GM18868 (cell line): Measurements from ENCODE around the gene LGALS9C.
"Not testable (repeated sequence)": the region's sequence is repeated elsewhere in the genome, so short reads cannot be mapped to it uniquely, and the experiment has no call there.

Source experiments
- ATAC-seq: cut with Tn5 transposase; IDR thresholded peaks from one replicate; pipeline ENCODE4 v1.9.1; 2021; ENCODE audit warnings: mild to moderate bottlenecking, moderate library complexity; ENCODE audit not compliant: unreplicated experiment

LGALS9C gene

DNA sequence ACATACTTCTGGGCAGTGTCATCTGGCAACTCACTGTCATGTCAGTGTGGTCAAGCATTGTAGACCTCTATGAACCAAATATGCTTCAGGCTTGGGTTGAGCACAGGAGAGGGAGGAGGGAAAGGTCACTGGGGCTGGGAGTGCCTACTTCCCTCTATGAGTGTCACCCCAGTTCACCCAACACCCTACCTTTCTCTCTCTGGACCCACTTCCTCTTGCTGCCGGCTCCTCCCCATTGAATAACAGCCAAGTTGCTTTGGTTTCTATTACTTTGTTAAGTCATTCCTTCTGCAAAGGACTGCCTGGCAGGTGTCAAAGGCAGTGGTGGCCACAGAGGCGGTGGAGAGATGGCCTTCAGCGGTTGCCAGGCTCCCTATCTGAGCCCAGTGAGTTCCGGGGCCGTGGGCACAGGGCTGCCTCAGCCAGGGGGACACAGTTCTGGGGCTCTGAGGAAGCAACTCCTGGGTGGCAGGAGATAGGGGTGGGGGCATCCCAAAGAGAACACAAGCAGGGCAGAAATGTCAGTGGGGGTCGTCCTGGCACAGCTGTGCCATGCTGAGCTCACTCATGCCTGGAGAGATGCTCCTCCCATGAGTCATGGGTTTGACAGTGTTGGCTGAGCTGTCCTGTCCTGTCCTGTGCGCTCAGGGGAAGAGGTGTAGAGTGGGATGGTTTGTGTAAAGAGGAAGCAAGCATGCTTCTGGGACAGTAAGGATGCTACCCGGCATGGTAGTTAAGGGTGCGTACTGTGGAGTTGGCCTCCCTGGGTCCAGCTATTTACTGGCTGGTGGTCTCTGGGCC is at the start of gene LGALS9C:
TSS of gene LGALS9C (plus strand) at position 282 of the 801 bp plus-strand sequence. CDS start at position 348, 66 bp downstream.
- peak; percentile 78 for ATAC-seq

DNA sequence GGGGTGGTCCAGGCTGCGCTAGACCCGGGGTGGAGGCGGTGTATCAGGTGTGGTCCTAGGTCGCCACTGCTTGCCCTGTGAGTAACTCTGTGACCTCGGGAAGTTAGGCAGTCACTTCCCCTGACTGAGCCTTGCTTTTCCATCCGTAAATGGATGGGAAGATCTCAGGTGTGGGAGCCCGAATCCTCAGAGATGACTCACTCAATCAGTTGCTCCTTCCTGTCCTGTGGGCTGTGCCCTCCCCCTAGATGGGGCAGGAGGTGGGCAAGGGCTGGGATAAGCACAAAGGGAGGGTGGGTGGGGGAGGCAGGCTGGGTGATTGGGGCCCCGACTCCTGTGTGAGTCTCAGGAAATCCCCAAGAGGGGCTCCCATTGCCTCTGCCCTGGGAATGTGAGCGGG is 44.4 kb upstream of the LGALS9C start:
- ATAC-seq = not testable (repeated sequence)

DNA sequence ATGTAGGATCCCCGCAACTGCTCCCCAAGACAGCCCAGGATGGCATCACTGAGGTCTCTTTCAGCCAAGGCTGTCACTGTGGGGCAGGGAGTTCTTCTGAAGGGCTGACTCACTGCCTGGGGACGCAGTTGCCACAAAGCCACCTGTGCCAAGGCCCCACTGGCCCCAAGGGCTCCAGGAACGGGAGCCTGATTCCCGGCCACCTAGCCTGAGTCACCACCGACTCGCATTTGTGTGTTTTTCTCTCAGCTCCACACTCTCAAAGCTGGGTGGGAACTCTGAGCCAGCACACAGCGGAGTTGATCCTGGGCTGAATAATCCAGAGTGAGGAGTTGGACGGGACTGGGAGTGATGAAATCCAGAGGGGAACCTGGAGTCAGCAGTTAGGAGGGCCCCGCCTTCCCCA is 37.1 kb upstream of the LGALS9C start:
- not testable (repeated sequence) for ATAC-seq

DNA sequence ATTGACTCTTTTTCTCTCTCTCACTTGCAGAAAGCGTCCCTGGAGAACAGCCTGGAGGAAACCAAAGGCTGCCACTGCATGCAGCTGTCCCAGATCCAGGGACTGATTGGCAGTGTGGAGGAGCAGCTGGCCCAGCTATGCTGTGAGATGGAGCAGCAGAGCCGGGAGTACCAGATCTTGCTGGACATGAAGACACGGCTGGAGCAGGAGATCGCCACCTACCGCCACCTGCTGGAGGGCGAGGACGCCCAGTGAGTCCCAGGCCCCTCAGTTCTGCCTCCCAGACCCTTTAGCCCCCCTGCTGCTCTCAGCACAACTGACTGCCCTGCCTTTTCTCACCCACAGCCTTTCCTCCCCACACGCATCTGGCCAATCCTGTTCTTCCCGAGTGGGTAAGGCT is 34.5 kb upstream of the LGALS9C start:
- not testable (repeated sequence) for ATAC-seq

- not testable (repeated sequence) for ATAC-seq
Observed at GRCh38 chr17:18442532-18442931, 34.1 kb upstream of the LGALS9C start.

DNA sequence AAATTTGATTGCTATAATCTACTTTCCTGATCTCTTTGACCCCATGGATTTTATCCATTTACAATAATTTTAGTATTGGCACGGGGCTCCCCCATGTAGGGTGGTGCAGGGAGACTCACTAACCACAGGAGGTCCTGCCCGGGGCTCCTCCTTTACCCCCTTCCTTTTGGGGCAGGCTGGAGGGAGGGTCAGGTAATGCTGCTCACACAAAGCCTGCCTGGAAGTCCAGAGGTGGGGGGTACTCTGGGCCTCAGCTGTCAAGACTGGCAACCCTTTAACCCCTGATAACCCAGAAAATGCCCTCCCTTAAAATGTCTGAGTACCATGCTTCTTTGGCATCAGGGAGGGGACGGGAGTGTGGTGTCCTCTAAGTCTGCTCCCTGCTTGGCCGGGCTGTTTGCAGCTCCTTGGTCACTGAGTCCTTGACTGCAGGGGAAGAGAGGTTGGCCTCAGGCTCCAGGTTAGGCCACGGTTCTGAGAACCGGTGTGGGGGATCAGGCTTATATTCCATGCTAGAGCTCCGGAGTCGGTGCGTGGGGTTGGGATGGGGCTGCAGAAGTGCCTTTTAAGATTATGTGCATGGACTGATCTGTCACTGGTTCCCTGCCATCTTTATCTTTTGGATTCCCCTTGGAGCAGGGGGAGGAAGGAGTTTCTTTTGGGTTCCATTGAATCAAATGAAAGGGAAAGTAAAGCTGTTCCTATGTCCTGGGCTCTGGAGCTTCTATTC is 28.9 kb upstream of the LGALS9C start:
- not testable (repeated sequence) for ATAC-seq

DNA sequence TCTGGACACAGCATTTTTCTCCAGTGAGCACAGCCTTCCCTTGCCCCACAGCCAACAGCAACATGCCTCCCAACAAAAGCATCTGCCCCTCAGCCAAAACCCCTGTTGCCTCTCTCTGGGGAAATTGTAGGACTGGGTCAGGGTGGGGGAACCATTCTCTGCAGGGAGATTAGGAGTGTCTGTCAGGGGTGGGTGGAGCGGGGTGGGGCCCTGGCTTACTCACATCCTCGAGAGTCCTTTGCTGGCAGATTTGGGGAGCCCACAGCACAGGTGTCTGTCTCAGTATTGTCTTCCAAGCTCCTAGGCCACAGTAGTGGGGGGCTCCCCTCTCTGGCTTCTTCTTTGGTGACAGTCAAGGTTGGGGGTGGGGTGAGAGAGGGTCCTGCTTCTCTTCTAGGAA is 28.3 kb upstream of the LGALS9C start:
- not testable (repeated sequence) for ATAC-seq

DNA sequence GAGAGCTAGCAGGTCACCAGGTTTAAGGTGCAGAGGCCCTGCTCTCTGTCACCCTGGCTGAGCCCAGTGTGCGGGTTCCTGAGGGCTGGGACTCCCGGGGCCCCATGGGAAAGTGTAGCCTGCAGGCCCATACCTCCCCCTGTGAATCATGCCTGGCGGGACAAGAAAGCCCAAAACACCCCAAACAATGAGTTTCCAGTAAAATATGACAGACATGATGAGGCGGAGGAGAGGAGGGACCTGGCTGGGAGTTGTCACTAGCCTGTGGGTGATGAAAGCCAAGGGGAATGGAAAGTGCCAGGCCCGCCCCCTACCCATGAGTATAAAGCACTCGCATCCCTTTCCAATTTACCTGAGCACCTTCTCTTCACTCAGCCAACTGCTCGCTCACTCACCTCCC is 26.8 kb upstream of the LGALS9C start:
- not testable (repeated sequence) for ATAC-seq

DNA sequence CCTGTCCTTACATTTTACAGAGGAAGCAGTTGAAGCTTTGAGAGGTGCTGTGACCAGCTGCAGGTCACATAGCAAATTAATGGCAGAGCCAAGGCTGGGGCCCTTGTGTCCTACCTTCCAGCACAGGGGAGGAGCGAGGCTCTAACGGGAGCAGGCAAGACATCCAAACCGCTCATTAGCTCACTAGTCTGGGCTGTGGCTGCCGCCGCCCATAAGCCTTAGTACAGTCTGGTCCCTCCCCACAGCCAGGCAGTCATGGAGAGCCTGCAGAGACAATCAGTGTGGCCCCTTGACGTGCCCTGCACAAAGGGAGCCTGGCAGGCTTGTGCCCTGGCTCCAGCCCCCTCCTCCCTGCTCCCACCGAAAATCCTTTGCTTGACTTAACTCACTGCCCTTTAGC is 25.6 kb upstream of the LGALS9C start:
- ATAC-seq = not testable (repeated sequence)

DNA sequence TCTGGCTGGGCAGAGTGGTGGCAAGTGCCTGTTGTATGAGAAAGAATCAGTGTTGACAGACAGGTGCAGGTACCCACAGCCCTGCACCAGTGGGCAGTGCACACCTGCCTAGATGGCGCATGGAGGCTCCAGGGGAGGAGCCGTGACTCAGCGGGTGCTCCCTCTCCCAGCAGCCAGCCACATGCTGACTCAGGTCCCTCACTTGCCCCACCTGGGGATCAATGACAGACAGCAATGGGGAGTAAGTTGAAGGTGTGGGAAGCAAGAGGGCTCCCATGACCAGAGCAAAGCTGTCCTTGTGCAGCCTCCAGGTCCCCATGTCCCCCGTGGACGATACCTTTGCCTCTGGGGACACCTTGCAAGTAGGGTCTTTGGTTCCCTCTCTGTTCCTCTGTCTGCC is 24.6 kb upstream of the LGALS9C start:
- not testable (repeated sequence) for ATAC-seq

DNA sequence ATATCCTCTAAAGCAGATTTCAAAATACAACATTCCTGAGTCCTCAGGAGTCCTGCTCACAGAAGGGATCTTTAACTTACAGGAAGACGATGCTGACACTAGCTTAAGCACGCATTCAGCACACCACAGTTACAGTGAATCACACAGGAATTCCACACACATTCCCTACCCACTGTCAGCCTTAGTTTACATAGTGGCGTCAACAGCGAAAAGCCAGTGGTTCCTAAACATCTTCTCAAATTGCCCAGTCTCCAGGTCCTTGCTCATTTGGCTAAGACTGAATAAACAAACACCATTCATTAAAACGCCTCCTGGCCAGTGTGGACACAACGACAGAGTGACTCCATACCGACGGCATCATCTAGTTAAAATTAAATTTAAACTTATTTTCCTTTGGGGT is 17.6 kb upstream of the LGALS9C start:
- ATAC-seq = not testable (repeated sequence)

GRCh38 chr17:18463831-18464502 is 12.6 kb upstream of the LGALS9C start:
- not testable (repeated sequence) for ATAC-seq

DNA sequence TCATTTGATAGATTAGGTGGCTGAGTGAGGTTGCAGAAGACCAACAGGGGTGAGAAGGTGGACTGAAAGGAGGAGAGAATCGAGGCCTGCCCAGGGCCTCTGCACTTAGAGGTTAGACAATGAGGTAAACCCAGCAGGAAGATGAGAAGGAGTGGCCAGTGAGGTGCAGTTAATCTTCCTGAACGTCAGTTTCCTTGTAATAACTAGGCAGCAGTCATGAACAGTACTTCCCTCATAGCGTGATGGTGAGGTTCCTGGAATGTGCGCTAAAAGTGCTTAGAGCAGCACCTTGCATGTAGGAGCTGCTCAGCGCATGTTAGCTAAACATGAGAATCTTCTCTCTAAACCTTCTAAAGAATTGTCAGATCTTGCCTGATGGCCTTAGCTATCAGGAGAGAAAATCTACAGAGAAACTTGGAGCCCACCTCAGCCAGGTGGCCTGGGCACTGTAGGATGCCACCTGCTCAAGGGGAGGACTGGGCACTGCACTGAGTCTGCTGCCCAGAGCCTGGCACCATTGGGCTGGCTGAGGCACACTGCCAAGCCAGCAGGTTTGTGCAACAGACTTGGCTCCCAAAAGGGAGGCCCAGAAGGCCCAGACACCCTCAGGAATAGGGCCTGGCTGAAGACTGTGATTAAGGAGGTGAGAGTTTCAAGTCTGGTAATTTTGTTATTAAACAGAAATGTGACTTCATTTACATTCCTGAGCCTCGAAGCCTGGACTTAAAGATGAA is 10.2 kb upstream of the LGALS9C start:
- ATAC-seq = not testable (repeated sequence)

GRCh38 chr17:18467001-18467400 is 9.6 kb upstream of the LGALS9C start:
- not testable (repeated sequence) for ATAC-seq

DNA sequence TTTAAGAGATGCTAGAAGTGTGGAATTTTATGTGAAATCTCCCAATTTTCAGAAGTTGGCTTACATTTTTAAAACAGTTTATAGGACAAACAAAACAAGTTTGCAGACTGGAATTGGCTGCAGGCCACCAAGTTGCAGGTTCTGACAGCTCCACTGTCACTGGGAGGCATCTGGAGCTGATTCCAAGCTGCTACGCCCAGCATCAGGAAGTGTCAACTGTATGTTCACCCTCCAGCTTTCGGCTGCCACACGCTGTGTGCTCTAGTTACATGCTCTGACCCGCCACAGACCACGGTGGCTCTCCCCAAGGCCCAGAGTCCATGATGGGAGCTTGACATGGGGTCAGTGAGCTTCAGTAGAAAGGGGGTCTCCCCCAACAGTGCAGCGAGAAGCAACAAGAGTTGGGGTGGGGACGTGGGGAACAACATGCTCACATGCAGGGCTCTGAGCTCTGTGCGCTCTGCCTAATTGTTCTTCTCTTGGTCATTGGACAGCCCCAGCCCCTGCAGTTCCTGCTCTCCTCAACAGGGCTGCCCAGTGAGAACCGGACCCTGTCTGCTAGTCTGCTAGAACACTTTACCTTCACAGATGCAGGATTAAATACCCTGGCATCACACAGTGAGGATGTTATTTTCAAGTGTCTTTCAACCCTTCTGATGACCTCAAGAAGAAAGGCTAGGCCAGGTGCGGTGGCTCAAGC is 8.0 kb upstream of the LGALS9C start:
- ATAC-seq = not testable (repeated sequence)

DNA sequence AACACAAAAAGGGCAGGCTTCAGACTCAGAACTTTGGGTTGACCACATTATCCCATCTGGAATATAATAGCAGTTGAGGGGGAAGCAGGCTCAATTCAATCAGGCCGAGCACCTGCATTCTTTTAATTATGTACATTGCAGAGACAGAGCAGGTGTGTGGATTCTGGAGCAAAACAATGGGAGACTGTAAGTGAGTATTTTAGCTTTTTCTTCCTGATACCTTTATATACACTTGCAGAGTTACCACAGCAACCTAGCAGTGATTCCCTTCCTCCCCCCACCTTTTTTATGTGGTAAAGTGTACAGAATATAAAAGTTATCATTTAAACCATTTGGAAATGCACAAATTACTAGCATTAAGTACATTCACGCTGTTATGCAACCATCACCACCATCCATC is 6.8 kb upstream of the LGALS9C start:
- not testable (repeated sequence) for ATAC-seq

DNA sequence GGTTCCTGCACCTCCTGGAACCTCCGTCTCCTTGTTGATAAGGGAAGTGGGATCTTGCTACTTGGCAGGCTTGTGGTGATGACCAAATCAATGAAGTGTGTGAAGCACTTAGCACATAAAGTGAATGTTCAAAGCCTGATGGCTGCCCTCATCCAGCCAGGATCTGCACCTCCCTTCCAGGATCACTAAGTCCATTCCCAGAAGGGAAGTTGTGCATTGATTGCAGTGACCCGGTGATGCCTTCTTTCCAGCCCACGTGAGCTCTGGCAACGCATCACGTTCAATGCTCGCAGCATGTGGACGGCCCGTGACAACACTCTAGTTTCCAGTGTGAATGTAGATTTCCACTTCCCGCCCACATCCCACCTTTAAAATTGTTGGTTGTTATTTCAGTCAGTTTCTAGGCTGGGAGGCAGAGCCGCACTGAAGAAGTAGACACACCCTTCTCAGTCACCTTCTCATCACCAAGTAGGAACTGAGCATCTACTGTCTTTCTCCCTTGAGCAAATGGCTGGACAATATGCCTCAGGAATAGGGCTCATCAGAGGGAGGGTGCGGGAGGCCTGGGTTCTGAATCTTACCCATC is 6.2 kb upstream of the LGALS9C start:
- not testable (repeated sequence) for ATAC-seq

DNA sequence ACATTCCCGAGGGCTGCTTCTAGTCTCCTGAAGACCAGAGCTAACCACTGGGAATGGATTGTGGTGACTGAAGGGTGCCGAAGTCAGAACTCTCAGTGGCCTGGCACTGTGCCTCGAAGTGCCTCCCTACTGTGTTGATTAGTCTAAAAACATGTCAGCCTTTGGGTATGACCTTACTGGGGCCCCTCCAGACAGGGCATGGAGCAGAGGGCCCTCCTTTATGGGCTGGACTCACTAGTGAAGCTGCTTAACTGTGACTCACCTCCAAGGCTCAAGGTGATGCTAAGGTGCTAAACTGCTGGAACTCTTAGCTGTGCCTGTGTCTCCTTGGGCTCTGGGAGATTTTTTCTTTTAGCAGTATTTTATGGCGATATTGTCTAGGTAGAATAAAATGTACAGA is 2.6 kb upstream of the LGALS9C start:
- not testable (repeated sequence) for ATAC-seq

DNA sequence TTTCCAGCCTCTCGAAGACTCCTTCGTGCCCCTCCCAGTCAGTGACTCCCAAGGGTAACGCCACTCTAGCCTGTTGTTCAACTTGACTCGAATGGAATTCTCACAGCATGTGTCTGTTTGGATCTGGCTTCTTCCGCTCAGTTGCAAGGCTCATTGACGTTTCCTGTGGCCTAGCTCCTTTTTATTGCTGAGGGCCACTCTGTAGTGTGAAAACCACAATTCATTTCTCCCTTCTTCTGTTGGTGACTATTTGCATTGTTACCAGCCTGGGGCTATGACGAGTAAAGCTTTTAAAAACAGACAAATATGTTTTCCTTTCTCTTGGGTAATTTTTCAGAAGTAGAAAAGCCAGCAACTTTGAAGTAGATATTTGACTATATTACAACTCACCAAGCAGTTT is 1.8 kb upstream of the LGALS9C start:
- ATAC-seq = not testable (repeated sequence)

GRCh38 chr17:18477367-18477766 is 778 bp downstream of the LGALS9C start:
- not testable (repeated sequence) for ATAC-seq
